LoVo (cell line): Measurements from ENCODE around the gene TKTL2.
"Not testable (repeated sequence)": the region's sequence is repeated elsewhere in the genome, so short reads cannot be mapped to it uniquely, and the experiment has no call there.

ENCODE experiments used
- DNase-seq: peaks from one replicate; pipeline ENCODE4 v3.0.0-alpha.2; 2016; ENCODE audit warnings: low spot score

The TKTL2 gene

DNA sequence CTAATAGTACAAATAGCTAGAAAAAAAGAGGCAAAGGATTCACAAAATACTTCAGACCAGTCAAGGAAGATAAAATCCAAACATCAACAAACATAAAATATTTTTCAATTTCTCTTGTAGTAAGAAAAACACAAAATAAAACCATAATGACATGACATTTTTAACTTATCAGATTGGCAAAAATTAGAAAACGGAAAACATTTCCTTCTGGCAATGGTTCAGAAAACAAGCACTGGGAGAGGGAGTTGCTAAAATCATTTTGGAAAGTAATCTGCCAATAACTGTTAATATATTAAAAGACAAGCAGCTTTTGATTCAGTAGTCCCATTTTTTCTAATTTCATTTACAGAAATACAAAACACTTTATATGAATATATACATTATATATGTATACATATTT lies 26.1 kb downstream of the TKTL2 start:
- no peak for DNase-seq

DNA sequence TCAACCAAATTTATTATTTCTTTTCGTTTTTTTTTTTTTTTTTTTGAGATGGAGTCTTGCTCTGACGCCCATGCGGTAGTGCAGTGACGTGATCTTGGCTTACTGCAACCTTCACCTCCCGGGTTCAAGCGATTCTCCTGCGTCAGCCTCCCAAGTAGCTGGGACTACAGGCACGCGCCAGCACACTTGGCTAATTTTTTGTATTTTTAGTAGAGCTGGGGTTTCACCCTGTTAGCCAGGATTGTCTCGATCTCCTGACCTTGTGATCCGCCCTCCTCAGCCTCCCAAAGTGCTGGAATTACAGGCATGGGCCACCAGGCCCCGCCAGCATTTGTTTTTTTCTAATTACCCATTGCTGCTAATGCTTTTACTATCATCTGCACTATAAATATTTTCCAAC lies 26.5 kb downstream of the TKTL2 start:
- DNase-seq, result not testable (repeated sequence)

DNA sequence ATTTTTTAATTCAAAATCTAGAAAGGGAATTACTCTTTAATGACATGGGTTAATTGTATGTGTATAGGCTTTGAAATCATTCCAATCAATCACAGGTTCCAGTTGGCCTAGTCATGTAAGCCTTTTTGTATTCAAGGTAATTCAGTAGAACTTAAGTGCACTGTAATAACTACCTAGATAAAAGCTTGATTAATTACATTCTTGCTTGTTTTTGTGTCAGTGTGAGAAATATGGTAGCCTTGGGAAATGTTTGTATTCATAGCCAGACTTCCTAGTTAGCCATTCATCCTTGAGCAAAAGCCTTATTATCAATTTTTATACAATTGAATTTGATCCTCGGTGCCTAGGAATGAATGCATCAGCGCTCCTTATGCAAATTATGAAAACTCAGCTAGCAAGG lies 33.5 kb downstream of the TKTL2 start:
- DNase-seq, result no peak
